H1 (cell line): Measurements from ENCODE around the gene STEAP3. TPM values are rescaled to one million over a fixed set of nuclear protein-coding genes. Genes with fewer than 3 reads are reported as not detected.

Source experiments
- CTCF ChIA-PET: fragments of 300-600 bp; sonication (Branson Sonifier 250); formaldehyde crosslinking; loops from one replicate; lab custom pipeline; 2021; ENCODE audit not compliant: partially characterized antibody; lab: Charles Lee
- POLR2A ChIA-PET: fragments of 300-600 bp; sonication (Branson Sonifier 250); formaldehyde crosslinking; loops from one replicate; lab custom pipeline; 2021; ENCODE audit warnings: inconsistent platforms; ENCODE audit not compliant: partially characterized antibody; lab: Charles Lee
- DNase-seq, 2 experiments: peaks; one replicate each; pipeline versions ENCODE4 v3.0.0 to v3.0.0-alpha.2; 2010 to 2022; ENCODE audit warnings: low spot score in 2 of 2, low read depth in 1 of 2, mixed read lengths in 1 of 2
- FAIRE-seq: peaks from 2 replicates; lab custom pipeline; 2011; peaks lifted over from hg19 to GRCh38; lab: Jason Lieb, UNC
- H2AFZ ChIP-seq: 2 replicates; pipeline ENCODE4 v1.8.1; 2012; ENCODE audit warnings: low read length, inconsistent platforms
- H2AK5ac ChIP-seq: 2 replicates; pipeline ENCODE4 v1.6.1; 2013; ENCODE audit warnings: low read depth, low read length
- H2BK120ac ChIP-seq: replicated peaks from 2 replicates; pipeline ENCODE3; 2013; ENCODE audit warnings: low read depth, low read length, inconsistent platforms
- H2BK12ac ChIP-seq: 2 replicates; pipeline ENCODE4 v1.6.1; 2013; ENCODE audit warnings: low read depth, low read length
- H2BK15ac ChIP-seq: 2 replicates; pipeline ENCODE4 v1.6.1; 2013; ENCODE audit warnings: low read length
- H2BK20ac ChIP-seq: 2 replicates; pipeline ENCODE4 v1.6.1; 2013; ENCODE audit warnings: low read length
- H2BK5ac ChIP-seq: 2 replicates; pipeline ENCODE4 v1.6.1; 2013; ENCODE audit warnings: low read depth, low read length
- H3K14ac ChIP-seq: 2 replicates; pipeline ENCODE4 v1.6.1; 2013; ENCODE audit warnings: inconsistent platforms; ENCODE audit not compliant: insufficient read length
- H3K18ac ChIP-seq: 2 replicates; pipeline ENCODE4 v1.6.1; 2013; ENCODE audit warnings: low read length; ENCODE audit errors: extremely low read depth
- H3K23ac ChIP-seq: 2 replicates; pipeline ENCODE4 v1.6.1; 2013; ENCODE audit warnings: inconsistent platforms; ENCODE audit not compliant: insufficient read length
- H3K23me2 ChIP-seq: 2 replicates; pipeline ENCODE4 v1.6.1; 2013; ENCODE audit warnings: low read depth, low read length
- H3K27ac ChIP-seq: 2 replicates; pipeline ENCODE4 v1.6.1; 2011; ENCODE audit warnings: low read depth, low read length, inconsistent platforms
- H3K27me3 ChIP-seq, 4 experiments: replicated peaks in 1 of 4; 1 replicate in 1 of 4; 2 replicates in 3 of 4; pipeline versions ENCODE4 v1.6.1 to v1.8.1; 2011 to 2013; ENCODE audit warnings: low read length in 3 of 4, mild to moderate bottlenecking in 3 of 4, inconsistent platforms in 2 of 4, mixed read lengths in 2 of 4, moderate library complexity in 1 of 4; ENCODE audit not compliant: control insufficient read depth in 3 of 4, insufficient read depth in 3 of 4; ENCODE audit errors: extremely low read depth in 1 of 4
- H3K36me3 ChIP-seq, 4 experiments: 2 replicates each; pipeline versions ENCODE4 v1.6.1 to v1.8.1; 2011 to 2013; ENCODE audit warnings: mild to moderate bottlenecking in 4 of 4, low read length in 3 of 4, moderate library complexity in 2 of 4, control low read depth in 1 of 4, inconsistent platforms in 1 of 4; ENCODE audit not compliant: insufficient read depth in 4 of 4, control insufficient read depth in 2 of 4
- H3K4ac ChIP-seq: replicated peaks from 2 replicates; pipeline ENCODE3; 2013; ENCODE audit warnings: low read length, low read depth, mixed read lengths, inconsistent platforms; ENCODE audit not compliant: insufficient read length
- H3K4me1 ChIP-seq, 4 experiments: replicated peaks in 1 of 4; 1 replicate in 1 of 4; 2 replicates in 3 of 4; pipeline versions ENCODE4 v1.6.1 to v1.8.1; 2011 to 2013; ENCODE audit warnings: low read length in 3 of 4, inconsistent platforms in 2 of 4, mixed read lengths in 1 of 4; ENCODE audit not compliant: insufficient read depth in 4 of 4, control insufficient read depth in 3 of 4
- H3K4me2 ChIP-seq, 2 experiments: 2 replicates each; pipeline versions ENCODE4 v1.6.1 to v1.8.1; 2011 to 2013; ENCODE audit warnings: low read depth in 2 of 2, low read length in 2 of 2, control low read depth in 1 of 2, inconsistent platforms in 1 of 2, mild to moderate bottlenecking in 1 of 2; ENCODE audit not compliant: insufficient read depth in 1 of 2
- H3K4me3 ChIP-seq, 4 experiments: fragments of 200-600, 300-600 bp in 1 of 4; sonication (generic), shearing (Covaris generic), sonication (Bioruptor Twin) in 1 of 4; 2 replicates each; pipeline versions ENCODE4 v1.5.1 to v1.8.1; 2011 to 2016; ENCODE audit warnings: low read length in 4 of 4, low read depth in 3 of 4, control low read depth in 2 of 4, inconsistent platforms in 2 of 4, mild to moderate bottlenecking in 2 of 4, mixed read lengths in 1 of 4, moderate library complexity in 1 of 4; ENCODE audit not compliant: insufficient read depth in 2 of 4; ENCODE audit errors: extremely low read depth in 1 of 4
- H3K56ac ChIP-seq: replicated peaks from 2 replicates; pipeline ENCODE3; 2013; ENCODE audit warnings: low read depth, mild to moderate bottlenecking, mixed read lengths, low read length, inconsistent platforms; ENCODE audit not compliant: insufficient read length
- H3K79me1 ChIP-seq: 2 replicates; pipeline ENCODE4 v1.6.1; 2013; ENCODE audit warnings: low read depth, low read length, control low read depth
- H3K79me2 ChIP-seq, 2 experiments: 2 replicates each; pipeline versions ENCODE4 v1.6.1 to v1.8.1; 2012 to 2013; ENCODE audit warnings: low read length in 2 of 2, mild to moderate bottlenecking in 2 of 2, inconsistent platforms in 1 of 2; ENCODE audit not compliant: insufficient read depth in 2 of 2, control insufficient read depth in 1 of 2
- H3K9ac ChIP-seq, 4 experiments: replicated peaks in 1 of 4; 1 replicate in 1 of 4; 2 replicates in 3 of 4; pipeline versions ENCODE4 v1.6.1 to v1.8.1; 2011 to 2013; ENCODE audit warnings: low read depth in 3 of 4, low read length in 3 of 4, control low read depth in 2 of 4, mild to moderate bottlenecking in 2 of 4, moderate library complexity in 2 of 4, inconsistent platforms in 1 of 4; ENCODE audit errors: extremely low read depth in 1 of 4
- H3K9me3 ChIP-seq, 2 experiments: 2 replicates each; pipeline versions ENCODE4 v1.6.1 to v1.8.1; 2012 to 2013; ENCODE audit warnings: mild to moderate bottlenecking in 2 of 2, moderate library complexity in 2 of 2, control low read depth in 1 of 2, inconsistent platforms in 1 of 2, low read depth in 1 of 2, low read length in 1 of 2, mixed read lengths in 1 of 2; ENCODE audit not compliant: insufficient read depth in 2 of 2
- H4K20me1 ChIP-seq, 2 experiments: replicated peaks in 1 of 2; 2 replicates each; pipeline versions ENCODE3 to v1.8.1; 2011 to 2013; ENCODE audit warnings: inconsistent platforms in 2 of 2, low read length in 2 of 2, mild to moderate bottlenecking in 1 of 2; ENCODE audit not compliant: insufficient read depth in 2 of 2, control insufficient read depth in 1 of 2
- H4K5ac ChIP-seq: 2 replicates; pipeline ENCODE4 v1.6.1; 2013; ENCODE audit warnings: low read length, low read depth, mixed read lengths, inconsistent platforms; ENCODE audit not compliant: insufficient read length
- H4K8ac ChIP-seq: 2 replicates; pipeline ENCODE4 v1.8.0; 2013; ENCODE audit warnings: mild to moderate bottlenecking, moderate library complexity, low read length, inconsistent platforms; ENCODE audit not compliant: insufficient read depth; ENCODE audit errors: extremely low read depth
- H4K91ac ChIP-seq: replicated peaks from 2 replicates; pipeline ENCODE3; 2013; ENCODE audit warnings: low read length, mixed read lengths, inconsistent platforms; ENCODE audit not compliant: insufficient read length
- CBX8 ChIP-seq: fragments of 300-800, 300-1000 bp; sonication (generic); IDR thresholded peaks from 2 replicates; pipeline ENCODE4 v1.7.1; 2016; ENCODE audit warnings: low read depth, low read length, borderline replicate concordance
- GABPA ChIP-seq: IDR thresholded peaks from 2 replicates; pipeline ENCODE4 v1.6.1; 2011; ENCODE audit warnings: mild to moderate bottlenecking, low read length, moderate library complexity, borderline replicate concordance; ENCODE audit not compliant: insufficient read depth
- HDAC6 ChIP-seq: IDR thresholded peaks from one replicate; pipeline ENCODE4 v1.7.1; 2012; ENCODE audit warnings: low read depth, mild to moderate bottlenecking, inconsistent platforms, low read length, moderate library complexity
- RAD21 ChIP-seq, 2 experiments: IDR thresholded peaks in 1 of 2; conservative IDR thresholded peaks in 1 of 2; 2 replicates each; pipeline ENCODE4 v1.6.1; 2011; ENCODE audit warnings: low read depth in 2 of 2, low read length in 2 of 2, improper control_type of control experiment in 1 of 2, inconsistent platforms in 1 of 2, mild to moderate bottlenecking in 1 of 2, moderate library complexity in 1 of 2
- RBBP5 ChIP-seq: IDR thresholded peaks from 2 replicates; pipeline ENCODE4 v1.7.1; 2012; ENCODE audit warnings: low read depth, mild to moderate bottlenecking, inconsistent platforms, low read length, moderate library complexity, borderline replicate concordance
- TCF12 ChIP-seq: IDR thresholded peaks from 2 replicates; pipeline ENCODE4 v1.6.1; 2011; ENCODE audit warnings: low read depth, mild to moderate bottlenecking, low read length
- WGBS, 2 experiments: shearing (Covaris generic) in 1 of 2; methylation state at CpG; one replicate each; pipeline versions ENCODE4 v1.1.6 to v1.1.7; 2013 to 2015; ENCODE audit warnings: low lambda C conversion rate in 2 of 2, mixed read lengths in 2 of 2, inconsistent platforms in 1 of 2, low coverage in 1 of 2, missing lambda C conversion rate in 1 of 2; ENCODE audit not compliant: insufficient replicate concordance in 2 of 2, insufficient coverage in 1 of 2, insufficient read length in 1 of 2; ENCODE audit errors: extremely low coverage in 1 of 2, missing lambda C conversion rate in 1 of 2; 5-methylcytosine and 5-hydroxymethylcytosine counted together
- polyA plus RNA-seq, 7 experiments: library from polyadenylated mRNA; depleted of rRNA in 3 of 7; stranded (reverse) in 5 of 7; unstranded in 2 of 7; fragments of >200 nt in 5 of 7; fragments of 200-250 nt in 2 of 7; gene quantifications; 1 replicate in 5 of 7; 2 replicates in 1 of 7; 4 replicates in 1 of 7; pipeline versions ENCODE4 v1.2.1 to v1.2.3, GENCODE V29; 2011 to 2013; ENCODE audit warnings: missing spikeins in 2 of 7, mixed read lengths in 2 of 7
- total RNA-seq: library from RNA; stranded (reverse); fragmentation: NEBNext Ultra II Directional; extraction: Animal tissue kit (Norgen Biotek cat#: 25700); gene quantifications from 2 replicates; pipeline ENCODE4 v1.2.1, GENCODE V29; 2021
- TF ChIP-seq, protein P1 (sequence below), 3 experiments: IDR thresholded peaks; 1 replicate in 2 of 3; 2 replicates in 1 of 3; pipeline versions ENCODE4 v1.5.1 to v1.6.1; 2011; ENCODE audit warnings: low read length in 3 of 3, mild to moderate bottlenecking in 3 of 3, inconsistent platforms in 2 of 3, low read depth in 1 of 3, moderate library complexity in 1 of 3; ENCODE audit not compliant: insufficient read depth in 1 of 3; ENCODE audit errors: control extremely low read depth in 1 of 3

STEAP3 gene
- total and polyA plus RNA-seq, 2 of the 8 experiments (the other 6 are each of a cell fraction or from before 2014, with no cell fraction given), result 21.7 to 27.9 TPM

DNA sequence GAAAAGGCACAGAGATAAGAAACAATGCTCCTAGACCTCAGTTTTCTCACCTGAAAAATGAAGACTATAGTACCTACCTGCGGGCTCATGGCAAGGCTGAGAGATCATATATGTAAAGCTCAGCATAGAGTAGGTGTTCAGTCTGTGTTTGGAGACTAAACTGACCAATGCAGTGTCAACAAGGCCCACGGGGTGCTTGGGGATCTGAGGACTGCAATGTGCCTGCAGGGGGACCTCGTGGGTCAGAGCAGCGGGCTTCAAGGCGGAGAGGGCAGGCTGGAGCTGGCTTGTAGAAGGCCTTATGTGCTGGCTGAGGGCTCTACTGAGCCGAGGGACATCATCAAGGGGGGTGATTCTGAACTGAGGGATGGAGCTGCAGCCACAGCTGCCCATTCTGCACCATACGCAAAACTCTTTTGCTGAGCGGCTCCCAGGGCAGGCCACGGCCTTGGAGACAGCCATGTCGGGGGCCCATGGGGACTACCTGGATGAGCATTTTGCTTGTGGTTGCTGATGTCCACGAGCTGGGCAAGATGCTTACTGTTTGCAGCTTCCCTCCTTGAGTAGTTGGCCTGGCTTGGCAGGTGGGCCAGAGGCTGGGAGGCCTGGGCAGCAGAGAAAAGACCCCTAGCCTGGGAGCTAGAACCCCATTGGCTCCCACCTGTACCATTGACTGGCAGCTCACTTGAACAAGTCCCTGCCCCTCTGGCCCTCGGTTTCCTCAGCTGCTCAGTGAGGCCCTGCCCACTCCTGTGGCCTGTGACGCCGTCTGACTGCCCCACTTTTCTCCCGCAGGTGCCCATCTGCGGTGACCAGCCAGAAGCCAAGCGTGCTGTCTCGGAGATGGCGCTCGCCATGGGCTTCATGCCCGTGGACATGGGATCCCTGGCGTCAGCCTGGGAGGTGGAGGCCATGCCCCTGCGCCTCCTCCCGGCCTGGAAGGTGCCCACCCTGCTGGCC is 23.5 kb downstream of the STEAP3 start:
- Histone ChIP-seq H3K9me3 (no peaks in the 10 kb centered on the region), H3K23me2 (no peaks in the 10 kb centered on the region), H3K4ac (no peak overlapping the region), H2BK12ac (no peak overlapping the region), H4K8ac (no peak overlapping the region), H3K4me2 (no peak overlapping the region), H3K18ac (no peak overlapping the region), H2AFZ (no peak overlapping the region), H2BK120ac (no peak overlapping the region), H3K9ac (no peak overlapping the region), H3K79me1 (no peaks in the 10 kb centered on the region), H3K79me2 (no peaks in the 10 kb centered on the region), H2BK15ac (no peak overlapping the region; the same call in 1 of the 2 replicates), H3K4me1 (peaks cover 0 to 2% (median 0%) of the 10 kb centered on the region in 4 experiments; a peak in 1 of 7 replicates), H3K14ac (no peak overlapping the region), H4K20me1 (peaks cover 2 to 8% of the 10 kb centered on the region in 2 experiments), H3K27ac (no peak overlapping the region), H3K27me3 (no peaks in the 10 kb centered on the region), H3K56ac (no peak overlapping the region), H3K4me3 (no peak overlapping the region), H2BK20ac (no peak overlapping the region), H2BK5ac (no peak overlapping the region; the same call in 1 of the 2 replicates), H4K5ac (no peak overlapping the region), H4K91ac (no peak overlapping the region), H3K23ac (no peak overlapping the region), H3K36me3 (peaks cover 0 to 6% (median 1%) of the 10 kb centered on the region in 4 experiments; a peak in 3 of 8 replicates), H2AK5ac (no peak overlapping the region)
- CTCF ChIA-PET, result interaction anchor here (0.7 to 5.9 kb wide), 12 partner anchors 12 to 166 kb away, joined by 3 to 57 read pairs (median 4); no protein-coding TSS in a partner anchor
- FAIRE-seq (no peak), DNase-seq (no peak)
- 92% methylated on average over 23 of the region's 24 CpGs; no CpG with 5 or more reads in 1 of the 2 experiments for WGBS, 2 experiments
- POLR2A ChIA-PET, result interaction anchor here (1.1 kb wide), 1 partner anchor 9 kb away, joined by 3 read pairs; no protein-coding TSS in a partner anchor
- TF ChIP-seq TCF12 (no peak), GABPA (no peak), RBBP5 (no peak), HDAC6 (no peak), RAD21 (IDR thresholded peaks at IDR 0.05 in 1 of 2, conservative IDR thresholded peaks at IDR 0.05 in 1 of 2; ENCODE audit: low read depth in 2 of 2, low read length in 2 of 2) (peak; percentile 3 to 39; a peak in 2 of 4 replicates), CBX8 (no peak)
- TF ChIP-seq, protein P1, sequence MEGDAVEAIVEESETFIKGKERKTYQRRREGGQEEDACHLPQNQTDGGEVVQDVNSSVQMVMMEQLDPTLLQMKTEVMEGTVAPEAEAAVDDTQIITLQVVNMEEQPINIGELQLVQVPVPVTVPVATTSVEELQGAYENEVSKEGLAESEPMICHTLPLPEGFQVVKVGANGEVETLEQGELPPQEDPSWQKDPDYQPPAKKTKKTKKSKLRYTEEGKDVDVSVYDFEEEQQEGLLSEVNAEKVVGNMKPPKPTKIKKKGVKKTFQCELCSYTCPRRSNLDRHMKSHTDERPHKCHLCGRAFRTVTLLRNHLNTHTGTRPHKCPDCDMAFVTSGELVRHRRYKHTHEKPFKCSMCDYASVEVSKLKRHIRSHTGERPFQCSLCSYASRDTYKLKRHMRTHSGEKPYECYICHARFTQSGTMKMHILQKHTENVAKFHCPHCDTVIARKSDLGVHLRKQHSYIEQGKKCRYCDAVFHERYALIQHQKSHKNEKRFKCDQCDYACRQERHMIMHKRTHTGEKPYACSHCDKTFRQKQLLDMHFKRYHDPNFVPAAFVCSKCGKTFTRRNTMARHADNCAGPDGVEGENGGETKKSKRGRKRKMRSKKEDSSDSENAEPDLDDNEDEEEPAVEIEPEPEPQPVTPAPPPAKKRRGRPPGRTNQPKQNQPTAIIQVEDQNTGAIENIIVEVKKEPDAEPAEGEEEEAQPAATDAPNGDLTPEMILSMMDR (IDR thresholded peaks at IDR 0.05; ENCODE audit: control extremely low read depth in 1 of 3, insufficient read depth in 1 of 3, low read depth in 1 of 3, low read length in 3 of 3), result peak in 2 of 3 experiments; percentile 26; a peak in 2 of 4 replicates
